HL-60 (cell line): Measurements from ENCODE around the gene FOXF1.

Source experiments
- POLR2AphosphoS5 ChIP-seq: IDR thresholded peaks from 2 replicates; pipeline ENCODE4 v1.6.1; 2012; ENCODE audit warnings: low read depth
- SPI1 ChIP-seq: IDR thresholded peaks from 2 replicates; pipeline ENCODE4 v1.6.1; 2012; ENCODE audit warnings: low read depth, mild to moderate bottlenecking, borderline replicate concordance
- TF ChIP-seq, protein P1 (sequence below): IDR thresholded peaks from one replicate; pipeline ENCODE4 v1.5.1; 2011; ENCODE audit warnings: low read length, control low read depth, inconsistent platforms; ENCODE audit not compliant: insufficient read depth

DNA sequence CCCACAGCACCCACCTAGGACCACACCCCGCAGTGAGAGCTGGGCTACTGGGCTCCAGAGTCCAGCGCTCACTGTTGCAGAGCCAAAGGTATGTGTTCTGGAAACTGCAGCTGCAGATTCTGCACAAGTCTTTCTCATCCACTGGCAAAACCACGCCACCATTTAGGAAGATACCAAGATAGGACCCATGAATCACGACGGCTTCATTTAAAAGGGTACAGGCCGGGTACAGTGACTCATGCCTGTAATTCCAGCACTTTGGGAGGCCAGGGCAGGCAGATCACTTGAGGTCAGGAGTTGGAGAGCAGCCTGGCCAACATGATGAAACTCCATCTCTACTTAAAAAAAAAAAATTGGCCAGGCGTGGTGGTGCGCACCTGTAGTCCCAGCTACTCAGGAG is 18.8 kb downstream of the FOXF1 start:
- TF ChIP-seq, protein P1, sequence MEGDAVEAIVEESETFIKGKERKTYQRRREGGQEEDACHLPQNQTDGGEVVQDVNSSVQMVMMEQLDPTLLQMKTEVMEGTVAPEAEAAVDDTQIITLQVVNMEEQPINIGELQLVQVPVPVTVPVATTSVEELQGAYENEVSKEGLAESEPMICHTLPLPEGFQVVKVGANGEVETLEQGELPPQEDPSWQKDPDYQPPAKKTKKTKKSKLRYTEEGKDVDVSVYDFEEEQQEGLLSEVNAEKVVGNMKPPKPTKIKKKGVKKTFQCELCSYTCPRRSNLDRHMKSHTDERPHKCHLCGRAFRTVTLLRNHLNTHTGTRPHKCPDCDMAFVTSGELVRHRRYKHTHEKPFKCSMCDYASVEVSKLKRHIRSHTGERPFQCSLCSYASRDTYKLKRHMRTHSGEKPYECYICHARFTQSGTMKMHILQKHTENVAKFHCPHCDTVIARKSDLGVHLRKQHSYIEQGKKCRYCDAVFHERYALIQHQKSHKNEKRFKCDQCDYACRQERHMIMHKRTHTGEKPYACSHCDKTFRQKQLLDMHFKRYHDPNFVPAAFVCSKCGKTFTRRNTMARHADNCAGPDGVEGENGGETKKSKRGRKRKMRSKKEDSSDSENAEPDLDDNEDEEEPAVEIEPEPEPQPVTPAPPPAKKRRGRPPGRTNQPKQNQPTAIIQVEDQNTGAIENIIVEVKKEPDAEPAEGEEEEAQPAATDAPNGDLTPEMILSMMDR: no peak
- no peak for TF ChIP-seq SPI1
- TF ChIP-seq POLR2AphosphoS5: no peak
